ENCODE results near the gene ADAMTSL3.

The ADAMTSL3 gene

GRCh38 chr15:83886321-83886720 lies 232.4 kb downstream of the ADAMTSL3 start:
- no peak for DNase-seq (ENCODE audit: low spot score)

- no peak for DNase-seq (ENCODE audit: low spot score)
Observed at GRCh38 chr15:83887404-83887803, 233.5 kb downstream of the ADAMTSL3 start.

GRCh38 chr15:83887961-83888360 lies 234.0 kb downstream of the ADAMTSL3 start:
- no peak for DNase-seq (ENCODE audit: low spot score)

- DNase-seq (ENCODE audit: low spot score): no peak
Observed at GRCh38 chr15:83889995-83890394, 236.1 kb downstream of the ADAMTSL3 start.

GRCh38 chr15:83890587-83890986 lies 236.7 kb downstream of the ADAMTSL3 start:
- no peak for DNase-seq (ENCODE audit: low spot score)

GRCh38 chr15:83892498-83892897 lies 238.6 kb downstream of the ADAMTSL3 start:
- DNase-seq (ENCODE audit: low spot score): no peak

GRCh38 chr15:83893308-83893707 lies 239.4 kb downstream of the ADAMTSL3 start:
- DNase-seq (ENCODE audit: low spot score): no peak

GRCh38 chr15:83897037-83897436 lies 243.1 kb downstream of the ADAMTSL3 start:
- DNase-seq (ENCODE audit: low spot score): no peak

GRCh38 chr15:83898361-83898760 lies 244.4 kb downstream of the ADAMTSL3 start:
- DNase-seq (ENCODE audit: low spot score): no peak

- no peak for DNase-seq (ENCODE audit: low spot score)
Observed at GRCh38 chr15:83899670-83900069, 245.7 kb downstream of the ADAMTSL3 start.

- DNase-seq (ENCODE audit: low spot score): no peak
Observed at GRCh38 chr15:83904107-83905040, 250.5 kb downstream of the ADAMTSL3 start.

GRCh38 chr15:83905556-83906273 lies 251.8 kb downstream of the ADAMTSL3 start:
- no peak for DNase-seq (ENCODE audit: low spot score)

- DNase-seq (ENCODE audit: low spot score): no peak
Observed at GRCh38 chr15:83911345-83911744, 257.4 kb downstream of the ADAMTSL3 start.

GRCh38 chr15:83912343-83912742 lies 258.4 kb downstream of the ADAMTSL3 start:
- no peak for DNase-seq (ENCODE audit: low spot score)

GRCh38 chr15:83913034-83913632 lies 259.2 kb downstream of the ADAMTSL3 start:
- no peak for DNase-seq (ENCODE audit: low spot score)

- peak; percentile 7 for DNase-seq (ENCODE audit: low spot score)
Observed at GRCh38 chr15:83914906-83915305, 261.0 kb downstream of the ADAMTSL3 start.

GRCh38 chr15:83917432-83917831 lies 263.5 kb downstream of the ADAMTSL3 start:
- no peak for DNase-seq (ENCODE audit: low spot score)

- DNase-seq (ENCODE audit: low spot score): no peak
Observed at GRCh38 chr15:83918011-83918410, 264.1 kb downstream of the ADAMTSL3 start.

GRCh38 chr15:83919319-83919830 lies 265.5 kb downstream of the ADAMTSL3 start:
- DNase-seq (ENCODE audit: low spot score): no peak

GRCh38 chr15:83919978-83920510 lies 266.1 kb downstream of the ADAMTSL3 start:
- no peak for DNase-seq (ENCODE audit: low spot score)

GRCh38 chr15:83922649-83923294 lies 268.8 kb downstream of the ADAMTSL3 start:
- no peak for DNase-seq (ENCODE audit: low spot score)

GRCh38 chr15:83926116-83926515 lies 272.2 kb downstream of the ADAMTSL3 start:
- peak; percentile 5 for DNase-seq (ENCODE audit: low spot score)
